K562 (cell line): Measurements from ENCODE around the gene TMEM237. TPM values are rescaled to one million over a fixed set of nuclear protein-coding genes. Genes with fewer than 3 reads are reported as not detected.
A peak's percentile ranks its signal among the peaks of the same experiment; 100 is the strongest.

Source experiments
- ATAC-seq: fragments of 200-7000 bp; cut with Tn5 transposase; 3 replicates; pipeline ENCODE4 v1.9.1; 2020; ENCODE audit warnings: moderate library complexity
- BruUV-seq: library from RNA; stranded (reverse); fragments of 400-500 nt; replicated peaks from 2 replicates; lab custom pipeline; 2021; lab: Mats Ljungman, UMichigan
- CTCF ChIA-PET: fragments of 300-600 bp; formaldehyde crosslinking; extraction: SDS; loops from one replicate; lab custom pipeline; 2021; ENCODE audit warnings: low intra/inter-chr PET ratio; lab: Yijun Ruan, JAX
- POLR2A ChIA-PET: fragments of 300-600, 350-650 bp; sonication (Branson Sonifier 250); formaldehyde crosslinking; extraction: SDS; loops from one replicate; lab custom pipeline; 2021; ENCODE audit warnings: antibody characterized with exemption, inconsistent platforms; lab: Yijun Ruan, JAX
- DNase-seq, 4 experiments: peaks; one replicate each; pipeline versions ENCODE4 v3.0.0 to v3.0.0-alpha.2; 2011 to 2018; ENCODE audit warnings: low spot score in 3 of 4, mixed read lengths in 3 of 4; ENCODE audit errors: extremely low read depth in 1 of 4
- FAIRE-seq: peaks from 2 replicates; lab custom pipeline; 2011; peaks lifted over from hg19 to GRCh38; lab: Jason Lieb, UNC
- H2AFZ ChIP-seq: 2 replicates; pipeline ENCODE4 v1.6.0; 2011; ENCODE audit warnings: low read depth, low read length, control low read depth, inconsistent platforms
- H3K27ac ChIP-seq: fragments of 200-600 bp; 3 replicates; pipeline ENCODE4 v1.8.0; 2011; ENCODE audit warnings: low read depth, mild to moderate bottlenecking, control low read depth, inconsistent platforms, low read length, moderate library complexity, mixed read lengths; ENCODE audit errors: extremely low read depth
- H3K27me3 ChIP-seq, 2 experiments: fragments of 300-600 bp in 1 of 2; 2 replicates in 1 of 2; 3 replicates in 1 of 2; pipeline versions ENCODE4 v1.6.0 to v1.8.0; 2011; ENCODE audit warnings: inconsistent platforms in 2 of 2, low read length in 2 of 2, mild to moderate bottlenecking in 1 of 2, mixed read lengths in 1 of 2, moderate library complexity in 1 of 2; ENCODE audit not compliant: control insufficient read depth in 2 of 2, insufficient read depth in 2 of 2
- H3K36me3 ChIP-seq: fragments of 300-600 bp; 3 replicates; pipeline ENCODE4 v1.8.0; 2011; ENCODE audit warnings: mild to moderate bottlenecking, low read length, inconsistent platforms; ENCODE audit not compliant: control insufficient read depth, insufficient read depth
- H3K4me1 ChIP-seq, 2 experiments: fragments of 200-600 bp in 1 of 2; replicated peaks in 1 of 2; 2 replicates in 1 of 2; 3 replicates in 1 of 2; pipeline versions ENCODE4 v1.5.1 to v1.8.0; 2011; ENCODE audit warnings: inconsistent platforms in 2 of 2, low read length in 2 of 2, mild to moderate bottlenecking in 1 of 2, mixed read lengths in 1 of 2, moderate library complexity in 1 of 2; ENCODE audit not compliant: control insufficient read depth in 2 of 2, insufficient read depth in 2 of 2
- H3K4me2 ChIP-seq: 2 replicates; pipeline ENCODE4 v1.6.1; 2011; ENCODE audit warnings: low read length, control low read depth, inconsistent platforms, mixed read lengths; ENCODE audit not compliant: insufficient read depth
- H3K4me3 ChIP-seq: fragments of 200-600 bp; sonication (generic), shearing (Covaris generic); 2 replicates; pipeline ENCODE4 v1.5.1; 2016; ENCODE audit warnings: control low read depth, inconsistent platforms
- H3K79me2 ChIP-seq: fragments of 200-600 bp; 3 replicates; pipeline ENCODE4 v1.8.0; 2011; ENCODE audit warnings: low read length, inconsistent platforms; ENCODE audit not compliant: control insufficient read depth, insufficient read depth
- H3K9ac ChIP-seq, 2 experiments: 2 replicates each; pipeline versions ENCODE4 v1.6.0 to v1.6.1; 2011; ENCODE audit warnings: low read depth in 2 of 2, low read length in 2 of 2, control low read depth in 1 of 2, inconsistent platforms in 1 of 2, mild to moderate bottlenecking in 1 of 2, mixed read lengths in 1 of 2; ENCODE audit not compliant: insufficient read depth in 1 of 2
- H3K9me1 ChIP-seq: one replicate; pipeline ENCODE4 v1.6.0; 2011; ENCODE audit warnings: inconsistent platforms, mild to moderate bottlenecking, low read length, moderate library complexity; ENCODE audit not compliant: control insufficient read depth, insufficient read depth
- H3K9me3 ChIP-seq: replicated peaks from 2 replicates; pipeline ENCODE4 v1.5.1; 2011; ENCODE audit warnings: low read depth, low read length, inconsistent platforms; ENCODE audit not compliant: control insufficient read depth, insufficient read depth
- H4K20me1 ChIP-seq: replicated peaks from 2 replicates; pipeline ENCODE4 v1.6.1; 2011; ENCODE audit warnings: low read length, inconsistent platforms, mixed read lengths; ENCODE audit not compliant: control insufficient read depth, insufficient read depth
- CTBP1 ChIP-seq: fragments of 450-650 bp; IDR thresholded peaks from 2 replicates; pipeline ENCODE4 v1.6.1; 2016; ENCODE audit warnings: borderline replicate concordance
- CTCF ChIP-seq, 3 experiments: IDR thresholded peaks in 2 of 3; conservative IDR thresholded peaks in 1 of 3; 2 replicates each; pipeline ENCODE4 v1.5.1; 2011 to 2012; ENCODE audit warnings: low read length in 3 of 3, mild to moderate bottlenecking in 3 of 3, control low read depth in 2 of 3, improper control_type of control experiment in 1 of 3, inconsistent platforms in 1 of 3, low read depth in 1 of 3, mixed read lengths in 1 of 3, moderate library complexity in 1 of 3; ENCODE audit not compliant: insufficient read depth in 2 of 3
- HNRNPL ChIP-seq: fragments of 200-400 bp; formaldehyde crosslinking; IDR thresholded peaks from 2 replicates; pipeline ENCODE4 v1.6.1; 2017; ENCODE audit warnings: low read depth, mild to moderate bottlenecking, low read length
- MAFF ChIP-seq: IDR thresholded peaks from 2 replicates; pipeline ENCODE4 v1.6.1; 2012; ENCODE audit warnings: low read length, improper control_type of control experiment
- RAD21 ChIP-seq, 2 experiments: fragments of 250-450 bp in 1 of 2; fragments of 450-650 bp in 1 of 2; sonication (Bioruptor Pico) in 1 of 2; formaldehyde crosslinking in 1 of 2; IDR thresholded peaks in 1 of 2; conservative IDR thresholded peaks in 1 of 2; 2 replicates each; pipeline versions ENCODE4 v1.4.0 to v1.8.0; 2020 to 2022; ENCODE audit warnings: mild to moderate bottlenecking in 2 of 2, moderate library complexity in 1 of 2
- RHOXF2B ChIP-seq: fragments of 250-450 bp; sonication (Bioruptor Pico); conservative IDR thresholded peaks from 2 replicates; pipeline ENCODE4 v1.5.1; 2021
- THRAP3 ChIP-seq: fragments of 450-650 bp; IDR thresholded peaks from 2 replicates; pipeline ENCODE4 v1.6.1; 2016; ENCODE audit warnings: mild to moderate bottlenecking, inconsistent platforms, borderline replicate concordance
- WGBS: fragments of 100-300 bp; shearing (Covaris generic); methylation state at CpG from one replicate; pipeline ENCODE4 v1.1.6; 2016; ENCODE audit warnings: low coverage, mixed read lengths; ENCODE audit not compliant: insufficient coverage; ENCODE audit errors: missing lambda C conversion rate; 5-methylcytosine and 5-hydroxymethylcytosine counted together
- in situ Hi-C: fragments of 300-500 bp; cut with MboI; formaldehyde crosslinking; loops from 4 replicates; pipeline ENCODE4 v1.15.0; 2018; ENCODE audit warnings: inconsistent platforms, mixed read lengths
- intact Hi-C: fragments of 100-400 bp; cut with micrococcal nuclease; formaldehyde crosslinking; loops from 2 replicates; pipeline ENCODE4 v1.14.2; 2022
- polyA plus RNA-seq, 8 experiments: library from polyadenylated mRNA; depleted of rRNA in 4 of 8; stranded (reverse) in 5 of 8; unstranded in 3 of 8; fragments of >200 nt; fragmentation: Nextera tagmentation in 2 of 8; fragmentation: Illumina TruSeq in 1 of 8; extraction: Ambion mirVana in 2 of 8; extraction: Trizol in 1 of 8; gene quantifications; 2 replicates each; pipeline versions ENCODE4 v1.2.1 to v1.2.3, GENCODE V29; 2011 to 2014; ENCODE audit warnings: inconsistent platforms in 1 of 8, missing spikeins in 1 of 8
- total RNA-seq, 7 experiments: library from RNA; depleted of rRNA in 6 of 7; stranded (reverse); fragments of >200 nt in 6 of 7; fragmentation: Illumina TruSeq in 2 of 7; extraction: Trizol in 2 of 7; gene quantifications; 2 replicates each; pipeline versions ENCODE4 v1.2.1 to v1.2.3, GENCODE V29; 2011 to 2021; ENCODE audit warnings: low replicate concordance in 1 of 7
- TF ChIP-seq, protein P1 (sequence below): IDR thresholded peaks from 2 replicates; pipeline ENCODE4 v1.6.1; 2011; ENCODE audit warnings: borderline replicate concordance, low read depth, mild to moderate bottlenecking, moderate library complexity, low read length; ENCODE audit not compliant: insufficient read depth, poor library complexity, severe bottlenecking
- TF ChIP-seq, protein P2 (sequence below): fragments of 200-800 bp; sonication (Bioruptor generic); IDR thresholded peaks from 2 replicates; pipeline ENCODE4 v1.6.1; 2017; ENCODE audit warnings: missing genetic modification characterization, missing compliant biosample characterization

TMEM237 gene
- total and polyA plus RNA-seq, 9 of the 15 experiments (the other 6 are each of a cell fraction or from before 2014, with no cell fraction given): 6.2 to 25.6 (median 17.9) TPM

- TF ChIP-seq CTCF (IDR thresholded peaks at IDR 0.05 in 2 of 3, conservative IDR thresholded peaks at IDR 0.05 in 1 of 3; ENCODE audit: insufficient read depth in 2 of 3, low read depth in 1 of 3, low read length in 3 of 3): peak; percentile 62 to 92 (median 70)
- TF ChIP-seq, protein P1, sequence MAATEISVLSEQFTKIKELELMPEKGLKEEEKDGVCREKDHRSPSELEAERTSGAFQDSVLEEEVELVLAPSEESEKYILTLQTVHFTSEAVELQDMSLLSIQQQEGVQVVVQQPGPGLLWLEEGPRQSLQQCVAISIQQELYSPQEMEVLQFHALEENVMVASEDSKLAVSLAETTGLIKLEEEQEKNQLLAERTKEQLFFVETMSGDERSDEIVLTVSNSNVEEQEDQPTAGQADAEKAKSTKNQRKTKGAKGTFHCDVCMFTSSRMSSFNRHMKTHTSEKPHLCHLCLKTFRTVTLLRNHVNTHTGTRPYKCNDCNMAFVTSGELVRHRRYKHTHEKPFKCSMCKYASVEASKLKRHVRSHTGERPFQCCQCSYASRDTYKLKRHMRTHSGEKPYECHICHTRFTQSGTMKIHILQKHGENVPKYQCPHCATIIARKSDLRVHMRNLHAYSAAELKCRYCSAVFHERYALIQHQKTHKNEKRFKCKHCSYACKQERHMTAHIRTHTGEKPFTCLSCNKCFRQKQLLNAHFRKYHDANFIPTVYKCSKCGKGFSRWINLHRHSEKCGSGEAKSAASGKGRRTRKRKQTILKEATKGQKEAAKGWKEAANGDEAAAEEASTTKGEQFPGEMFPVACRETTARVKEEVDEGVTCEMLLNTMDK: peak; percentile 31
- TF ChIP-seq CTBP1: peak; percentile 44; the same call in 1 of the 2 replicates
- TF ChIP-seq THRAP3: no peak
- TF ChIP-seq RHOXF2B (CRISPR knock-in tag): no peak
- TF ChIP-seq RAD21 (CRISPR knock-in tag; conservative IDR thresholded peaks at IDR 0.05 in 1 of 2, IDR thresholded peaks at IDR 0.05 in 1 of 2): peak in 1 of 2 experiments; percentile 49; a peak in 2 of 4 replicates
Measured at GRCh38 chr2:201680743-201681142, 37.4 kb upstream of the TMEM237 start (continued).

DNA sequence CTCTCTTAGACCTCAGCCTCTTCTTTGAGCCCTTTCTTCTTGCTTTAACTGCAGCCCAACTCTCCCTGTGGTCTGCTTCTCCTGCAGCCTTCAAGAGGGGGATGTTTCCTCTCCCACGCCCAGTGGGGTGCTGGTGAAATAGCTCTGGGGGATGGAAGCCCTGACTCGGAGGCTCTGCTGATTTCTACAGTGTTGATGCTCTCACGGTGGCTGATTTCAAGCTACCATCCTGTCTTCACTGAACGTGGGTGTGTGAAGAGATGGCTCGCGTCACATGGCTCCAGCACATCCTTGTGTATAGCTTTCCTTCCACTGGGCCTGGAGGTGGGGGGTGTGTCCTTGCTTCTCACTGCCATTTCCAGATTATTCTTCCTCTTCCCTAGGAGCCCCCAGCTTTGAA, 35.1 kb upstream of the TMEM237 start:
- Histone ChIP-seq H2AFZ (no peak overlapping the region), H3K9me1 (no peaks in the 10 kb centered on the region), H3K27me3 (peaks cover 0 to 12% of the 10 kb centered on the region in 2 experiments; a peak in 1 of 5 replicates), H3K27ac (no peak overlapping the region), H3K9me3 (no peaks in the 10 kb centered on the region), H3K4me2 (no peak overlapping the region), H4K20me1 (no peaks in the 10 kb centered on the region), H3K4me3 (no peak overlapping the region), H3K4me1 (no peaks in the 10 kb centered on the region), H3K36me3 (no peaks in the 10 kb centered on the region), H3K9ac (no peak overlapping the region), H3K79me2 (no peaks in the 10 kb centered on the region)
- POLR2A ChIA-PET: interaction anchor here (0.6 to 1.1 kb wide), 2 partner anchors 11 to 138 kb away, joined by 5 read pairs; no protein-coding TSS in a partner anchor
- ATAC-seq: no peak
- CTCF ChIA-PET: no interaction called here
- 0% methylated on average over 4 of the region's 6 CpGs for WGBS
- BruUV-seq: no TSS peak
- intact Hi-C loops (no loop called here), in situ Hi-C loops (no loop called here)
- DNase-seq: no peak
- FAIRE-seq: no peak
- no peak for TF ChIP-seq HNRNPL
- TF ChIP-seq, protein P2, sequence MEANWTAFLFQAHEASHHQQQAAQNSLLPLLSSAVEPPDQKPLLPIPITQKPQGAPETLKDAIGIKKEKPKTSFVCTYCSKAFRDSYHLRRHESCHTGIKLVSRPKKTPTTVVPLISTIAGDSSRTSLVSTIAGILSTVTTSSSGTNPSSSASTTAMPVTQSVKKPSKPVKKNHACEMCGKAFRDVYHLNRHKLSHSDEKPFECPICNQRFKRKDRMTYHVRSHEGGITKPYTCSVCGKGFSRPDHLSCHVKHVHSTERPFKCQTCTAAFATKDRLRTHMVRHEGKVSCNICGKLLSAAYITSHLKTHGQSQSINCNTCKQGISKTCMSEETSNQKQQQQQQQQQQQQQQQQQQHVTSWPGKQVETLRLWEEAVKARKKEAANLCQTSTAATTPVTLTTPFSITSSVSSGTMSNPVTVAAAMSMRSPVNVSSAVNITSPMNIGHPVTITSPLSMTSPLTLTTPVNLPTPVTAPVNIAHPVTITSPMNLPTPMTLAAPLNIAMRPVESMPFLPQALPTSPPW (CRISPR knock-in tag): no peak
- TF ChIP-seq MAFF: no peak
